ENCODE results near the gene GNAQ.

DNA sequence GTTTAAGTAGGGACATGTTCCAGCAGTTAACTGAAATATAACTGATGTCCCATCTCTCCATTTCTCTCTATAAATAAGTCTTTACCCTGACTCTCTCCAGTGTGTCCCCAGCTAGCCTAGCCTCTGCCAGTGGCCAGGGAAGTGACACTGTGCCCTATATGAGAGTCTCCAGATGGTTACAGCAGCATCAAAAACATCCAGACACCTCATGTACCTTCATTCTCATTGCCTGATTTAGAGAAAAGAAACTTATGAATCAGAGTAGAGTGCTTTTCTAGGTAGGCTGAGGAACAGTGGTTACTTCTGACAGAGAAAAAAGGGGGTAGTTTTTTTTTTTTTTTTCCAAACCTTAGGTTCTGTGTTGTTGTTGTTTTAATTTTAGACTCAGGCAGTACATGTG lies 148.5 kb downstream of the GNAQ start:
- TF ChIP-seq POLR2A (IDR thresholded peaks at IDR 0.05; ENCODE audit: low read depth, low read length) (no peak), RCOR1 (IDR thresholded peaks at IDR 0.05; ENCODE audit: insufficient replicate concordance, low read length) (no peak), RFX5 (IDR thresholded peaks at IDR 0.05; ENCODE audit: low read depth, low read length) (no peak), CTCF (conservative IDR thresholded peaks at IDR 0.05; ENCODE audit: low read depth, low read length) (no peak), CEBPB (IDR thresholded peaks at IDR 0.05; ENCODE audit: low read depth, low read length) (no peak), NFE2L2 (IDR thresholded peaks at IDR 0.05; ENCODE audit: low read depth, low read length) (no peak), USF2 (IDR thresholded peaks at IDR 0.05; ENCODE audit: low read depth, low read length) (no peak), MAZ (IDR thresholded peaks at IDR 0.05; ENCODE audit: borderline replicate concordance, low read depth, low read length) (no peak), BHLHE40 (IDR thresholded peaks at IDR 0.05; ENCODE audit: low read depth, low read length) (no peak), RAD21 (IDR thresholded peaks at IDR 0.05; ENCODE audit: low read length) (no peak)

Data from IMR-90 (cell line).